GM13977 (cell line): ENCODE results near the gene PCED1B.

ENCODE experiments used
- DNase-seq: peaks from one replicate; pipeline ENCODE4 v3.0.0; 2012; ENCODE audit warnings: low spot score
- CTCF ChIP-seq: IDR thresholded peaks from 2 replicates; pipeline ENCODE4 v1.5.1; 2012; ENCODE audit warnings: mild to moderate bottlenecking, control low read depth; ENCODE audit not compliant: insufficient read depth; ENCODE audit errors: extremely low read depth, missing control alignments
- in situ Hi-C: fragments of 300-500 bp; cut with MboI; formaldehyde crosslinking; loops from one replicate; pipeline ENCODE4 v1.12.0; 2022; ENCODE audit warnings: low sequenced_read_pairs, low pct_unique_long_range_greater_than_20kb, mixed read lengths, inconsistent platforms; ENCODE audit not compliant: unreplicated experiment

The PCED1B gene

DNA sequence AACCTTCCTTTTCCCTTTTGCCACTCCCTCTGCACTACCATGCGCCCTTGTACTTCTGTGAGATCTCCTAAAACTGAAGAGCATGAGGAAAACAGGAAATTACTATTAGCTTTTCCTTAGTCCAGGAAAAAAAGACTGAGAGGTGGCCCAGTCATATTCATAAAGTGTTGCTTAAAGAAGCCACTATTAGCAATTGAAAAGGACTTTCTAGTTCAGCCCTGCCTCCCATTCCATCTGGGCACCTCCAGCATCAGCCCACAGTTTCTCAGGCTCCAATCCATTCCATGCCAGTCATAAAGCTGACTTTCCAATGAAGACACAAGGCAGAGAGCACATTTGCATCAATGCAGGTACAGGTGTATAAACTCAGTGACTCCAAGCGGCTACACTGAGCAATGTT lies 20.2 kb downstream of the PCED1B start:
- TF ChIP-seq CTCF = no peak
- in situ Hi-C loops = no loop called here
- DNase-seq = no peak

- in situ Hi-C loops = no loop called here
- no peak for DNase-seq
- no peak for TF ChIP-seq CTCF
Observed at GRCh38 chr12:47100160-47100559, 20.7 kb downstream of the PCED1B start.

- TF ChIP-seq CTCF = no peak
- DNase-seq = no peak
- in situ Hi-C loops = no loop called here
Observed at GRCh38 chr12:47102406-47102805, 23.0 kb downstream of the PCED1B start.

GRCh38 chr12:47102845-47103651 lies 23.6 kb downstream of the PCED1B start:
- TF ChIP-seq CTCF = no peak
- DNase-seq = no peak
- in situ Hi-C loops = no loop called here

GRCh38 chr12:47105914-47106674 lies 26.7 kb downstream of the PCED1B start:
- in situ Hi-C loops = no loop called here
- DNase-seq = no peak
- no peak for TF ChIP-seq CTCF

- TF ChIP-seq CTCF = no peak
- in situ Hi-C loops = no loop called here
- DNase-seq = no peak
Observed at GRCh38 chr12:47107446-47107845, 28.0 kb downstream of the PCED1B start.
